ENCODE measurements around the gene PI4KB. TPM values are rescaled to one million over a fixed set of nuclear protein-coding genes. Genes with fewer than 3 reads are reported as not detected.

The PI4KB gene
- total and polyA plus RNA-seq, 2 of the 13 experiments (the other 11 are each of a cell fraction or from before 2014, with no cell fraction given), result 19.5 to 29.3 TPM

- BruUV-seq (replicated peaks), result no TSS peak
- in situ Hi-C loops (cut with HindIII; ENCODE audit: extremely low pct_ligation_motif_present, low pct_unique_long_range_greater_than_20kb) (no loop called here), intact Hi-C loops (cut with micrococcal nuclease; ENCODE audit: unreplicated experiment) (no loop called here)
- no peak for FAIRE-seq
- WGBS (ENCODE audit: low lambda C conversion rate), result 97% methylated on average over 8 of the region's 8 CpGs
- no peaks in the 10 kb centered on the region for H3K27me3 ChIP-seq (ENCODE audit: control insufficient read depth in 1 of 2, insufficient read depth in 2 of 2, low read length in 2 of 2)
- H3K79me2 ChIP-seq (ENCODE audit: insufficient read depth, low read length), result peaks cover 5% of the 10 kb centered on the region
- peaks cover 8 to 18% of the 10 kb centered on the region in 2 experiments; a peak in 4 of 5 replicates for H3K36me3 ChIP-seq (replicated peaks in 1 of 2; ENCODE audit: control insufficient read depth in 1 of 2, insufficient read depth in 2 of 2, low read length in 2 of 2)
- H3K9ac ChIP-seq (ENCODE audit: insufficient read depth, low read depth, low read length), result no peak overlapping the region
- H3K4me2 ChIP-seq (ENCODE audit: low read depth, low read length), result no peak overlapping the region
- CTCF ChIA-PET (ENCODE audit: low intra/inter-chr PET ratio, low total read pairs), result no interaction called here
- H3K9me3 ChIP-seq (ENCODE audit: low read length), result peaks cover 2% of the 10 kb centered on the region; the same call in 1 of the 2 replicates
- no peaks in the 10 kb centered on the region for H4K20me1 ChIP-seq (ENCODE audit: insufficient read depth, low read length)
- H3K4me3 ChIP-seq (replicated peaks in 1 of 3; ENCODE audit: insufficient read depth in 1 of 3, low read depth in 2 of 3, low read length in 3 of 3), result no peak overlapping the region
- DNase-seq (ENCODE audit: low spot score), result no peak
- H3K27ac ChIP-seq (ENCODE audit: extremely low read length, insufficient read depth, low read length), result no peak overlapping the region
- POLR2A ChIA-PET, result interaction anchor here (1.2 kb wide), 1 partner anchor 15 kb away, joined by 3 read pairs; no protein-coding TSS in a partner anchor
- ATAC-seq, result no peak
- H3K4me1 ChIP-seq (ENCODE audit: insufficient read depth, low read length), result peaks cover 24% of the 10 kb centered on the region
- no peak overlapping the region for H2AFZ ChIP-seq (ENCODE audit: low read length)
- TF ChIP-seq DNMT1 (CRISPR knock-in tag; IDR thresholded peaks at IDR 0.05), result no peak
- no peak for TF ChIP-seq PREB (CRISPR knock-in tag; IDR thresholded peaks at IDR 0.05)
- no peak for TF ChIP-seq ZNF383 (CRISPR knock-in tag; IDR thresholded peaks at IDR 0.05; ENCODE audit: borderline replicate concordance)
- no peak for TF ChIP-seq BCL6 (CRISPR knock-in tag; IDR thresholded peaks at IDR 0.05)
- no peak for TF ChIP-seq ZNF326 (CRISPR knock-in tag; IDR thresholded peaks at IDR 0.05; ENCODE audit: borderline replicate concordance)
- no peak for TF ChIP-seq GPN1 (CRISPR knock-in tag; IDR thresholded peaks at IDR 0.05; ENCODE audit: borderline replicate concordance)
- TF ChIP-seq ZNF142 (CRISPR knock-in tag; IDR thresholded peaks at IDR 0.05), result no peak
- TF ChIP-seq HNRNPLL (IDR thresholded peaks at IDR 0.05; ENCODE audit: low read depth, low read length, poor library complexity, severe bottlenecking), result no peak
- no peak for TF ChIP-seq HNF1A (IDR thresholded peaks at IDR 0.05; ENCODE audit: low read depth)
- TF ChIP-seq HNF1A (CRISPR knock-in tag; IDR thresholded peaks at IDR 0.05; ENCODE audit: borderline replicate concordance), result no peak
- TF ChIP-seq HOXA3 (CRISPR knock-in tag; IDR thresholded peaks at IDR 0.05), result no peak
- no peak for TF ChIP-seq ZNF580 (CRISPR knock-in tag; IDR thresholded peaks at IDR 0.05; ENCODE audit: borderline replicate concordance, low read depth)
These were observed 40.6 kb upstream of the PI4KB start for GRCh38 chr1:151367658-151368392.

All from HepG2 (cell line).